NCI-H2196 (cell line): ENCODE measurements around the gene TBC1D10B.
"Not testable (repeated sequence)": the region's sequence is repeated elsewhere in the genome, so short reads cannot be mapped to it uniquely, and the experiment has no call there.

ENCODE experiments used
- DNase-seq: peaks from one replicate; lab custom pipeline; 2025; ENCODE audit not compliant: unreplicated experiment; lab: John Stamatoyannopoulos, UW

TBC1D10B gene

DNA sequence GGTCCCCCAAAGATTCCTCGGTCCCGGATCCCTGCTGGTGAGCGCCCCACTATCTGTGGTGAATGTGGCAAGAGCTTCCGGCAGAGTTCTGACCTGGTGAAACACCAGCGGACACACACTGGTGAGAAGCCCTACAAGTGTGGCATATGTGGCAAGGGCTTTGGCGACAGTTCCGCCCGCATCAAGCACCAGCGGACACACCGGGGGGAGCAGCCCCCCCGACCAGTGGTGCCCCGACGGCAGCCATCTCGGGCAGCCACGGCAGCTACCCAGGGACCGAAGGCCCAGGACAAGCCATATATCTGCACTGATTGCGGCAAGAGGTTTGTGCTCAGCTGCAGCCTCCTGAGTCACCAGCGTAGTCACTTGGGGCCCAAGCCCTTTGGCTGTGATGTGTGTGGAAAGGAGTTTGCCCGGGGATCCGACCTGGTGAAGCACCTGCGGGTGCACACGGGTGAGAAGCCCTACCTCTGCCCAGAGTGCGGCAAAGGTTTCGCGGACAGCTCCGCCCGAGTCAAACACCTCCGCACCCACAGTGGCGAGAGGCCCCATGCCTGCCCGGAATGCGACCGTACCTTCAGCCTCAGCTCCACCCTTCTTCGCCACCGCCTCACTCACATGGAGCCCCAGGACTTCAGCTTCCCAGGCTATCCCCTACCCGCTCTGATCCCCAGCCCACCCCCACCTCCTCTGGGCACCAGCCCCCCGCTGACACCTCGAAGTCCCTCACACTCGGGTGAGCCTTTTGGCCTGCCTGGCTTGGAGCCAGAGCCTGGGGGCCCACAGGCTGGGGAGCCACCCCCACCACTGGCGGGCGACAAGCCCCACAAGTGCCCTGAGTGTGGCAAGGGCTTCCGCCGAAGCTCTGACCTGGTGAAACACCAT, 27.7 kb upstream of the TBC1D10B start:
- DNase-seq = no peak

DNA sequence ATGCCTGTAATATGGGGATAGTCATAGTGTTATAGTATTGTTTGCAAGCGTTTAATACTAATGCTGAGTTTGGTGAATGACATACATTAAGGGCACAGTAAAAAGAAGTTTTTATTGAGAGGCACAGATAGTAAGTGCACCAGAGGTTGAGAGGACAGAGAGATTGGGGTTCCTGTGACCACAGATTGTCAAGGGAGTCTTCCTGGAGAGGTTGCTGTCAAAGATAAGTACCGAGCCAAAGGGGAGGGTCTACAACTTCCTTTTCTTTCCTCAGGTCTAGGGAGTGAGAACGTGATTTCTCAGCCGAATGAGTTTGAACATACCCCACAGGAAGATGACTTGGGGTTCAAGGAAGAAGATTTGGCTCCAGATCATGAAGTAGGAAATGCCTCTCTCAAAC, 26.8 kb upstream of the TBC1D10B start:
- DNase-seq = no peak

DNA sequence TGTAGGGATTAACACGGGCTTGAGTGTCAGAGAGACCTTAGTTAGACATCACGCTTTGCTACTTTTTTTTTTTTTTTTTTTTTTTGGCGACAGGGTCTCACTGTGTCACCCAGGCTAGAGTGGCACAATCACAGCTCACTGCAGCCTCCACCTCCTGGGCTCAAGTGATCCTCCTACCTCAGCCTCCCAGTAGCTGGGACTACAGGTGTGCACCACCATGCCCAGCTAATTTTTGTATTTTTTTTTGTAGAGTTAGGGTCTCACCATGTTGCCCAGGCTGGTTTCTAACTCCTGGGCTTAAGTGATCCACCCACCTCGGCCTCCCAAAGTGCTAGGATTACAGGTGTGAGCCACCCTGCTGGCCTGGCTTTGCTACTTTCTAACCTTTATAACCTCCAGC, 26.3 kb upstream of the TBC1D10B start:
- DNase-seq = not testable (repeated sequence)

DNA sequence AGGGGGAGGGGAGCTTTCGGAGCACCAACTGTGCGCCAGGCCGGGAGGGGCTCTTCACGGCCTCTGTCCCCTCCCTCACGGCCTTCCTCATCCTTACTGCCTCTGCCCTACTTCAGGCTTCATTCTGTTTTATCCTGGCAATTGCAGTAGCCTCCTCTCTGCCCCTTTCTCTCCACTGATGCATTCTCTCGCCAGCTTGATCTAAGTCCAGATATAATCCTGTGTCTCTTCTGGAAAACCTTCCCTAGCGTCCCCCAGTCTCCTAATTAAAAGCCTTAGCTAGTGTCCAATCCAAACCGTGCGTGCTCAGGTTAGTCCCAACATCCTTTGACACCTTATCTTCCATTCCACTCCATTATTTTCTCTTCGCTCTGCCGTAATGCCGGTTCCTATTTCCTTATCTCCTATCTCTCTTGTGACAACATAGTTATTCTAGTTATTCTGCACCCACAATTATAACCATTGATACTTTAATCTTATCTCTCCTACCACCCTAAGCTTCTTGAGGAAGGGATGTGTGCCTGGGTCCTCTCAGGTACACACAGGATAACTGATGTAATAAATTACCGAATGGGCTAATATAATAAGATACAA, 25.8 kb upstream of the TBC1D10B start:
- DNase-seq = no peak

DNA sequence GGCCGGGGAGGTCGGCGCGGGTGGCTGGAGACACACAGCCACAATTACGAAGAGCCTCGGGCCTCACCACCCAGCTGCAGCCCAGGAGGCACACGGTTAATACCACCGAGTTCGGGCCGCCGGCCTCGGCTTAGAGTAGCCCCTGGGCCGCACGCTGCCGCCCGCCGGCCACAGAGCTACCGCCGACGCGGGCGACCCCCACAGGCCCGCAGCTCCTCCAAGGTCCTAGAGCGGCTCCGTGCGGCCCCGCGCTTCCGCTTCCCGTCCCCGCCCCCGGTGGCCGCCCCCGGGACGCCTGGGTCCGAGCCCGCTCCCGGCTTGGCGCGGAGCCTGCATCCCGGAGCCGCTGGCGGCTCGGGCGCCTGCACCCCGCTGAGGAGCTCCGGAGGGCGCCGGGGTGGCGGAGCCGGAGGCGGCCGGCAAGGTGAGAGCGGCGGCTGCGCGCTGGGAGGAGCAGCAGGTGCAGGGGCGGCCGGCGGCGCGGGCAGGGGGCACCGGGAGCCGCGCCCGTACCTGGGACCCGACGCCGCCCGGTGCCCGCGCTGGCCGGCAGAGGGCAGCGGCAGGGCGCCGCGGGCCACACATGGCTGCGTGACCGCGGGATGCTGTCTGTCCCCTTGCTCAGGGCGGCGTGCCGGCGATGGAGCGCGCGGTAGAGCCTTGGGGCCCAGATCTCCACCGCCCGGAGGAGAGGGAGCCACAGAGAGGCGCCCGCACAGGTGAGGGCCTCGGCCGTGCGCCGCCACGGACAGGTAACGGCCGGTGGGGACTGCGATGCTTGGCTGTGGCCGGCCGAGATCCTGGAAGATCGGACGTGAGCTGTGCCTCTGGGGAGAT, 25.1 kb upstream of the TBC1D10B start, which contains the start of gene ZNF48:
Gene ZNF48, plus strand, starts transcription at position 266 of the 837 bp plus-strand sequence. Its CDS starts 375 bp downstream, at position 641.
- DNase-seq = peak; percentile 90

DNA sequence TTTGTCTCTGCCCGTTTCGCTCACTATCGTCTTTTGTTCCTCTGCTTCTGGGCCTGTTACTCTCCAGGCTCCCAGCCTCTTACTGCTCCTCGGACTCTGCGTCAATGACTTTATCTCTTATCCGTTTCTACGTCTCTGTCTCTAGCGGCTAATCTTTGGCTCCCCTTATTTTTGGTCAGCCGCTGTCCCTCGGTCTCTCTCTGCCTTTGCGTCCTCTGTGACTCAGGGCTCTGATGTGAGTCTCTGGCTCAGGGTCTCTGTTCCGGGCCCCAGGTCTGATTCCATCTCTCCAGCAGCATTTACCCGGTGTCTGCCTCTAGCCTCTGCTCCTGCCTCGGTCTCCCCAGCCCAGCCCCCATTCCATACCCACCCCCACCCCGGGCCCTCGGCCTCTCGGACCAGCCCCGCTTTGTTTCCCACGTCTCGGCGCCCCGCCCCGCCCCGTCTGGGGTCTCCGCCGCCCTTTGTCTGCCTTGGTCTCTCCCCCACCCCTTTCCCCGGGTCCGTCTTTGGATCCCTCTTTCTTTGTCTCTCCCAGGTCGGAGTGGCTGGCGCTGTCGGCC, 24.4 kb upstream of the TBC1D10B start:
- DNase-seq = no peak

DNA sequence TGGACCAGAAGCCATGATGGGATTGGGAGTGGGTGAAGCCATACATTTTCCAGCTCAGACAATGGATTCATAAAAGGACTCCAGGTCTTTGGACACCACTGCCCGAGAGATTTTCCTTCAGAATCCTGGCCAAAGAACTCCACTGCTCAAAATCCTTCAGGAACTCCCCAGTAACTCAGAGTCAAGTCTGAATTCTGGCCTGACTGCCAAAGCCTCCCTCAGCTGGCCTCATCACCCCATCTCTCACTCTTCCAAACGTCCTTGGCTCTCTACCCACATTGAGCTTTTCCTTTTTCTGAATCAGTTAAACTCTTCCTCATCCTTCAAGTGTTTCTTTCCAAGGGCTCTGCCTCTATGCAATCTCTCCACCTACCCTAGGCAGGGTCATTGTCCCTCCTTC, 13.2 kb upstream of the TBC1D10B start:
- DNase-seq = no peak

DNA sequence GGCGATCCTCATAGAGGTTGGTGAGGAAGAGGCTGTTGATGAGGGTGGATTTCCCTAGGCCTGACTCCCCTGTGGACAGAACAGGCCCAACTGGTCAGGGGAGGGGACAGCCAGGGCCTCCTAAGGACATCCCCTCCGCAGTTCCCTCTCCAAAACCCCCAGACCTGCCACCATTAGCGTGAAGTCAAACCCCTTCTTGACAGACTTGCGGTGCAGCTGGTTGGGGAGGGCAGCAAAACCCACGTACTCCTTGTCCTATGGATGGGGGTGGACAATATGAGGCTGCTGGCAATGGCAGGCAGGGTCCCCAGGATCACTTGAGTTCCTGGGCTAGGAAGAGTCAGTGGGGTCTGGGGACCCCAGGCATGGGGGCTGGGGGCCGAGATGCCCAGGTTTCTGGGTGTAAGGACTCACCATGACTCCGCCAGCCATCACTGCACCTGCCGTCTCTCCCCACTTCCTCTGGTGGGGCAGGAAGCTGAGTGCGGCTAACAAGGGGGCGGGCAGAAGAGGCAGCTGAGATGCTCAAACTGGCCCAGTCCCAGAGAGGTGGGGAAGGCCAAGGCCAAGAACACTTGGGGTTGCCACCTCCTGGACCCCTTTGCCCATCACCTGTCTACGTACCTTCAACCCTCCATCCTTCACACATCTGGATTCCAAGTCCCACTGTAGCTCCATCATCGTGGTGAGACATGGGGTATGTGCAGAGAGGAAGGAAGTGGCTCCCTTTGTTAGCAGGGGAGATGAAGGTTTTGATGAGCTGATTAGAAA, 12.0 kb upstream of the TBC1D10B start, which contains the start of gene SEPTIN1:
Gene SEPTIN1, minus strand, starts transcription at position 451 of the 771 bp plus-strand sequence. Its CDS starts 19 bp downstream, at position 432.
- DNase-seq = no peak

DNA sequence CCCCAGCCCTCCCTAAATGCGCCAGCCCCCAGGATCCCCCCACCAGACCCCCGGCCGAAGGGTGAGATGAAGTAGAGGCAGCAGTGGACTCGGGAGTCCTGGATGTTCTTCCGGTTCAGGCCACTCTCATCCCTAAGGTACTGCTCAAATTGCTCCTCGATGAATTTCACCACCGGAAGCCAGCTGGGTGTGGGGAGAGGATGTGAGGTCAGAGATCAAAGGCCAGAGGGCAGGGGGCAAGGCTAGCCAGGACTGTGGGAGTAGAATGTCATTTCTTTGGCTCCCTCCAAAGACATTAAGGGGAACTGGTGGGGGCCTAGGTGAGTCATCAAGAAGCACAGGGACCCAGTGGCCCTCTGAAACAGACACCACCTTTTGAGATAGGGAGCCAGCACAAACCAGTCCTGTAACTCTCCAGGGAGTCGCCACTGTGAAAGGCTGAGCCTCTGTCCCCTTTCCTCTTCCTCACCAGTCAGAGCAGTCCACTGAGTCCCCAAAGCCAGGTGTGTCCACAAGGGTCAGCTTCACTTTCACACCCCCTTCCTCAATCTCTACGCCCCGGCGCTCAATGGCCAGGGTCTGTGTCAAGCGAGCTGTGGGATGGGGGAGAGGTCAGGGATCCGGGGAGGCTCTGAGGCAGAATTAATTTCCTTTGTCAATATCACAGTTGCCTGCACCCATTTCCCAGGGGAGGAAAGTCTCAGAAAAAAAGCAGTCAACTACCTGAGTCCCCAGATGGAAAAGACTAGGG, 11.2 kb upstream of the TBC1D10B start:
- DNase-seq = no peak

DNA sequence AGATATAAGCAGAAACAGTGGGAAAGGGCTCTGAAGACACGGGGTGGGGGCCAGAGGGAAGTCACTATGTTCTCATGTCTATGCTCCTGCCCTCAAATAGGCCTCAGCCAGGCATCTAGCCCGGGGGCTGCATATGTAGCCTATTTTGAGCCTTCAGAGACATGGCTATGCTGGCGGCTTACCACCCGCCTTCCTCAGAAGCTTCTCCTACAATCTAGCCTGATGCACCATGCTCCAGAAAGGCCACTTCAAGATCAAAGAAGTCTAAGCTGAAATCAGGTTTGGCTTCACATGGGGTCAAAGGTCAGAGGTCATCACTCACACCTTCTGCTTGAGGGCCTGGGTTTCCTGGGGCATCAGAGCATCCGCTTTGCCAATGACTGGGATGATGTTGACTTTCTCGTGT, 10.5 kb upstream of the TBC1D10B start:
- no peak for DNase-seq

DNA sequence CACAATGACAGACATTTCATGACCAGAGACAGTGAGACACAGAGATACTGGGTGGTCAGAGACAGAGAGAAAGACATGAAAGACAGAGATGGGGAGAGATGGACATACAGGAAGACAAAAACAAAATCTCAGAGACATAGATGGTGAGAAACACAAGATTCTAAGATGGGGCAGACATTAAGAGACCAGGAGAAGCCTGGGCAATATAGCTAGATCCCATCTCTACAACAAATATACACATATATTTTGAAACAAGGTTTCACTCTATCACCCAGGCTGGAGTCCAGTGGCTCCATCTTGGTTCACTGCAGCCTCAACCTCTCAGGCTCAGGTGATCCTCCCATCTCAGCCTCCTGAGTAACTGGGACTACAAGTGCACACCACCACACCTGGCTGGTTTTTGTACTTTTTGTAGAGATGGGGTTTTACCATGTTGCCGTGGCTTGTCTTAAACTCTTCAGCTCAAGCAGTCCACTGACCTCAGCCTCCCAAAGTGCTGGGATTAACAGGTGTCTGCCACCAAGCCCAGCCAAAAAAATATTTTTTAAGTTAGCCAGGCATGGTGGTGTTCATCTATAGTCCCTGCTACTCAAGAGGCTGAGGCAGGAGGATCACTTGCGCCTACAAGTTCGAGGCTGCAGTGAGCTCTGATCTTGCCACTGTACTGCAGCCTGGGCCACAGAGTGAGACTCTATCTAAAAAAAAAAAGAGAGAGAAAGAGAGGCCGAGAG, 9.9 kb upstream of the TBC1D10B start:
- DNase-seq = no peak

DNA sequence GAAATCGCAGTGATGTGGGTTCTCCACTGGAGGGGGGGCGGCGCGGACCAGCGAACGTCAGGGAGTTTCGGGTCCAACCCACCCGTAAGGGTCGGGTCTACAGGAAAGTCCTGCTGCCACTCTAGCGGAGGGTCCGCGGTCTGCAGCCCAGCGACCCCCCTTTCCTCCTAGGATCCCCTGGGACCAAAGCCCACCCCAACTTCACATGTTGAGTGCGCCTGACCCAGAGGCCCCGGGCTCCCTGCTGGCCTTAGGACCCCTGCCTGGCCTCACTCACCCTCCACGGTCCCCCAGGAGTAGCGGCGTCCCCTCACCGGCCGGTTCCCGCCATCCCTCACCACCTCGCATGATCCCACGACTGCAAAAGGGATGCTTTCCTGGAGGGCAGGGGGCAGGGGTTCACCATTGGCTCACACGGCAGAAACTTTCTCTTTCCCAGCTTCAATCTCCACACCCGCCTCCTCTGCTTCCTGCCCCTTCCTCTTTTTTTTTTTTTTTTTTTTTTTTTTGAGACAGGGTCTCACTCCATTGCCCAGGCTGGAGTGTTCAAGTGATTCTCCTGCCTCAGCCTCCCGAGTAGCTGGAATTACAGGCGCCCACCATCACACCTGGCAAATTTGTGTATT, 9.0 kb upstream of the TBC1D10B start:
- no peak for DNase-seq

DNA sequence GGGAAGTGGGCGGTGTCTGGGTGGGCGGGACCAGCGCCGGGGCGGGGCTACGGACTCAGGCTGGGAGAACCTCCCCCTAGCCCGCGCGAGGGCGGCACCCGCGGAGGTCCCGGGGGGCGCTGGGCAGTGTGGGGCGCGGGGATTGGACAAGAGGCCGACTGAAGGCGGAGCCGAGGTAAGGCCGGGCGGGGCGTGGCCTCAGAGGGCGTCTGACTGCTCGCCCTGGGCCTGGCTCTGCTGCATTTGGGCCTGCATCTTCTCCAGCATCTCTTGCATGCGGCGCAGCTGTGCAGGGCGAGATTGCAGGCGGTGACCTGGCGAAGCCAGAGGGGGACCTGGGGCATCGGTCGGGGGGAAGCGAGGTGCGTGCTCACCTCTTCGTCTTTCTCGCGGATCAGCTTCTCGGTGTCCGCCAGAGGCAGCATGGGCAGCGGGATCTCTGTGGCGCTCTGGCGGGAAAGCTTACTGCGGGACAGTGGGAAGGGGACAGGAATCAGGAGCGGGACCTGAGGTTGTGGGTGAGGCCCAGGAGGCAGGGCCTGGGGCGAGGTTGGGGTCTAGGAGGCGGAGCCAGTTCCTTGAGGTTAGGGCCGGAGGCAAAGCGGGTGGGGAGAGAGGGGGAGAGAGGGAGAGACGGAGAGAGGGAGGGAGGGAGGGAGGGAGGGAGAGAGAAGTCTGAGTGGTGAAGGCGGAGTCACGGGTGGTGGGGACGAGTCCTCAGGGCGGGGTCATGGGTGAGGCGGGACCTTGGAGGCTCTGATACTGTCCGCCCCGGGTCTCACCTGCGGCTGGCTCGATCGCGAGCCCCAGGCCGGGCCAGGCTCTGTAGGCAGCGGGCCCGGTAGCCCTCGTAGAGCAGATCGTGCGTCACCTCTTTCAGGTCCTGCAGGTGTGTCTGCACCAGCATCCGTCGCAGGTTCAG, 8.2 kb upstream of the TBC1D10B start:
- DNase-seq = peak; percentile 99

DNA sequence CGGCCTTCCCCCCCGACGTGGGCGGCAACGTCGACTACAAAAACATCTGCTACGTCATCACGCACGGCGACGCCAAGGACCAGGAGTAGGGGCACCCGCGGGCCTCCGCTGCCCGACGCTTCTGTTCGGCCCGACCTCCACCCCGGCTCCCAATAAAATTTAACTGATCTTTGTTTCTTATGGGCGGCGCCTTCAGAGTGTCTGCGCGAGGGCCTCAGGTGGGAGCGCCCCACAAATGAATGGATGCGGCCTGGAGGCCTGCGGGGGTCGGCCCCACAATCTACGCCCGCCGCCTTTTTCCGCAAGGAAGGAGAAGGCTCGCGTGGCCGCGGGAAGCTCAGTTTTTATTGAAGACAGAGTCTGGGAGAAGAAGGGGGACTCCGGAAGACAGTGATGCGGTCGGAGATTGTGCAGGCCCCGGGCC, 7.5 kb upstream of the TBC1D10B start:
- DNase-seq = peak; percentile 88

DNA sequence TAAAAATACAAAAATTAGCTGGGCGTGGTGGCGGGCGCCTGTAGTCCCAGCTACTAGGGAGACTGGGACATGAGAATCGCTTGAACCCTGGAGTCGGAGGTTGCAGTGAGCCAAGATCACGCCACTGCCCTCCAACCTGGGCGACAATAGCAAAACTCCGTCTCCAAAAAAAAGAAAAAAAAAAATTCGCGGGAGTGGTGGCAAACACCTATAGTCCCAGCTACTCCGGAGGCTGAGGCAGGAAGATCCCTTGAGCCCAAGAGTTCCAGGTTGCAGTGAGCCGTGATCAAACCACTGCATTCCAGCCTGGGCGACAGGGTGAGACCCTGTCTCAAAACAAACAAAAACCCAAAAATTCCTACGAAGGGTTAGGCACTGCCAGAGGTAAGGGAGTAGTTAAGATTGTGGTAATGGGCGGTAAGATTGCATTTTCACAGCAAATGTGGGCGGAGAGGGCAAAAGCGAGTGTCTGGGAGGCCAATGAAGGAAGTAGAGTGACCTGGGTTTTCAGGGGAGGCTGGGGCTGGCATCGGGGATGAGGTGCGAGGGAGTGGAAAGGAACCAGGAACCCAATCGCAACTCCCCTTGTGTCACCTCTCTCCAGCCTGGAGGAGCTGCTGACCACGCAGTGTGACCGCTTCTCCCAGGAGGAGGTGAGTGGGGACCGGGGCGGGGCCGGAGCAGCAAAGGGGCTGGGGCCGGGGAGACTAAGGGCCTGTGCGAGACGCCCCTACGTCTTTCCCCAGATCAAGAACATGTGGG, 6.9 kb upstream of the TBC1D10B start:
- DNase-seq = no peak

DNA sequence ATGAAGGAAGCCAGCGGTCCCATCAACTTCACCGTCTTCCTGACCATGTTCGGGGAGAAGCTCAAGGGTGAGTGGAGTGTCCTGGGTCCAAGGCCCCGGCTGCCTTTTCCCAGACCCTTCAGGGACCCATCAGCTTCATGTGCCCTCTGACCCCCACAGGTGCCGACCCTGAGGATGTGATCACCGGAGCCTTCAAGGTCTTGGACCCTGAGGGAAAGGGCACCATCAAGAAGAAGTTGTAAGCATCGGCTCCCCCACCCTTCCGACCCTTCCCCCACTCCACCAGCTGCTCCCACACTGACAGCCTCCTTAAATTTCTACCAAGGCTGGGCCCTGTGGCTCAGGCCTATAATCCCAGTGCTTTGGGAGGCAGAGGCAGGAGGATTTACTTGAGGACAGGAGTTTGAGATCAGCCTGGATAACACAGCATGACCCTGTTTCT, 6.2 kb upstream of the TBC1D10B start:
- DNase-seq = no peak

DNA sequence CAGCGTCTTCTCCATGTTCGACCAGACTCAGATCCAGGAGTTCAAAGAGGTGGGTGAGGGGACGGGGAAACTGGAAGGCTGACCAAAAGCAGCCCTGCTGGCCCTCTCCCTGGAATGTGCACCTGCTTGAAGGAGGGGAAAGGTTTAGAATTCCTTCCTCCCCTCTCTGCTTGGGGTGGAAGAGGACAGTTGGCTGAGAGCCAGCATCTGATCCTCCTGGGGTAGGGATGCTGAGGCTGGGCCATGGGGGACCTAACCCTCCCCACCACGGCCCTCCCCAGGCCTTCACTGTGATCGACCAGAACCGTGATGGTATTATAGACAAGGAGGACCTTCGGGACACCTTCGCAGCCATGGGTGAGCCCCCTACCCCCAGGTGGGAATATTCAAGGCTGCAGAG, 5.6 kb upstream of the TBC1D10B start:
- no peak for DNase-seq
